GM06990 (cell line): ENCODE measurements around the gene ZNF341.

Source experiments
- DNase-seq: peaks from one replicate; pipeline ENCODE4 v3.0.0-alpha.2; 2011; ENCODE audit not compliant: insufficient read length; ENCODE audit errors: extremely low read depth
- H3K27me3 ChIP-seq: replicated peaks from 2 replicates; pipeline ENCODE4 v1.6.0; 2011; ENCODE audit warnings: low read length; ENCODE audit not compliant: control insufficient read depth, insufficient read depth
- H3K36me3 ChIP-seq: 2 replicates; pipeline ENCODE4 v1.5.1; 2011; ENCODE audit warnings: low read length; ENCODE audit not compliant: control insufficient read depth, insufficient read depth
- H3K4me3 ChIP-seq: replicated peaks from 2 replicates; pipeline ENCODE4 v1.5.1; 2011; ENCODE audit warnings: low read depth, mild to moderate bottlenecking, control low read depth, low read length
- CTCF ChIP-seq: IDR thresholded peaks from 2 replicates; pipeline ENCODE4 v1.5.1; 2011; ENCODE audit warnings: low read length, control low read depth, mild to moderate bottlenecking, inconsistent platforms; ENCODE audit not compliant: insufficient read depth, poor library complexity, severe bottlenecking

ZNF341 gene

GRCh38 chr20:33730946-33731692 lies 677 bp upstream of the ZNF341 start:
- no peak for TF ChIP-seq CTCF
- no peak for DNase-seq
- H3K27me3 ChIP-seq: no peaks in the 10 kb centered on the region
- H3K36me3 ChIP-seq: no peaks in the 10 kb centered on the region
- H3K4me3 ChIP-seq: peak overlapping the region; percentile 72

- H3K36me3 ChIP-seq: no peaks in the 10 kb centered on the region
- no peaks in the 10 kb centered on the region for H3K27me3 ChIP-seq
- TF ChIP-seq CTCF: peak; percentile 22
- no peak for DNase-seq
- peak overlapping the region; percentile 70 for H3K4me3 ChIP-seq
Measured at GRCh38 chr20:33732166-33732970, 572 bp downstream of the ZNF341 start.

- Histone ChIP-seq H3K36me3 (no peaks in the 10 kb centered on the region), H3K4me3 (peak overlapping the region; percentile 70), H3K27me3 (no peaks in the 10 kb centered on the region)
- DNase-seq: peak; percentile 37
- TF ChIP-seq CTCF: no peak
Measured at GRCh38 chr20:33733654-33734576, 2.1 kb downstream of the ZNF341 start.

- no peak for TF ChIP-seq CTCF
- Histone ChIP-seq H3K27me3 (no peaks in the 10 kb centered on the region), H3K36me3 (no peaks in the 10 kb centered on the region; the same call in 1 of the 2 replicates), H3K4me3 (no peak overlapping the region)
- no peak for DNase-seq
Measured at GRCh38 chr20:33736962-33737361, 5.2 kb downstream of the ZNF341 start.

- no peaks in the 10 kb centered on the region for H3K27me3 ChIP-seq
- no peak overlapping the region for H3K4me3 ChIP-seq
- no peak for DNase-seq
- H3K36me3 ChIP-seq: no peaks in the 10 kb centered on the region; the same call in 1 of the 2 replicates
- TF ChIP-seq CTCF: no peak
Measured at GRCh38 chr20:33739493-33739892, 7.7 kb downstream of the ZNF341 start.
